WERI-Rb-1 (cell line): ENCODE results near the gene CSK.

ENCODE experiments used
- DNase-seq: peaks from one replicate; pipeline ENCODE4 v3.0.0-alpha.2; 2020
- H3K27ac ChIP-seq: fragments of 250-450 bp; sonication (Bioruptor Pico); 2 replicates; pipeline ENCODE4 v1.5.1; 2020; ENCODE audit warnings: mild to moderate bottlenecking, moderate library complexity
- H3K27me3 ChIP-seq: fragments of 250-450 bp; sonication (Bioruptor Pico); 2 replicates; pipeline ENCODE4 v1.5.1; 2021; ENCODE audit warnings: mild to moderate bottlenecking, low read depth, moderate library complexity; ENCODE audit not compliant: insufficient read depth, severe bottlenecking
- H3K36me3 ChIP-seq: fragments of 250-450 bp; sonication (Bioruptor Pico); 2 replicates; pipeline ENCODE4 v1.5.1; 2020; ENCODE audit warnings: mild to moderate bottlenecking, moderate library complexity
- H3K4me3 ChIP-seq: 2 replicates; pipeline ENCODE4 v1.5.1; 2011; ENCODE audit warnings: low read depth, mild to moderate bottlenecking, control low read depth, low read length
- H3K9me3 ChIP-seq: fragments of 250-450 bp; sonication (Bioruptor Pico); 2 replicates; pipeline ENCODE4 v1.5.1; 2021; ENCODE audit warnings: mild to moderate bottlenecking, moderate library complexity; ENCODE audit not compliant: severe bottlenecking
- TF ChIP-seq, protein P1 (sequence below): IDR thresholded peaks from 2 replicates; pipeline ENCODE4 v1.5.1; 2011; ENCODE audit warnings: low read depth, mild to moderate bottlenecking, control low read depth, inconsistent platforms, low read length

The CSK gene

GRCh38 chr15:74790080-74790916 lies 8.4 kb downstream of the CSK start:
- Histone ChIP-seq H3K36me3 (peaks cover 27% of the 10 kb centered on the region), H3K4me3 (no peak overlapping the region), H3K27me3 (no peaks in the 10 kb centered on the region), H3K9me3 (no peaks in the 10 kb centered on the region), H3K27ac (no peak overlapping the region)
- TF ChIP-seq, protein P1, sequence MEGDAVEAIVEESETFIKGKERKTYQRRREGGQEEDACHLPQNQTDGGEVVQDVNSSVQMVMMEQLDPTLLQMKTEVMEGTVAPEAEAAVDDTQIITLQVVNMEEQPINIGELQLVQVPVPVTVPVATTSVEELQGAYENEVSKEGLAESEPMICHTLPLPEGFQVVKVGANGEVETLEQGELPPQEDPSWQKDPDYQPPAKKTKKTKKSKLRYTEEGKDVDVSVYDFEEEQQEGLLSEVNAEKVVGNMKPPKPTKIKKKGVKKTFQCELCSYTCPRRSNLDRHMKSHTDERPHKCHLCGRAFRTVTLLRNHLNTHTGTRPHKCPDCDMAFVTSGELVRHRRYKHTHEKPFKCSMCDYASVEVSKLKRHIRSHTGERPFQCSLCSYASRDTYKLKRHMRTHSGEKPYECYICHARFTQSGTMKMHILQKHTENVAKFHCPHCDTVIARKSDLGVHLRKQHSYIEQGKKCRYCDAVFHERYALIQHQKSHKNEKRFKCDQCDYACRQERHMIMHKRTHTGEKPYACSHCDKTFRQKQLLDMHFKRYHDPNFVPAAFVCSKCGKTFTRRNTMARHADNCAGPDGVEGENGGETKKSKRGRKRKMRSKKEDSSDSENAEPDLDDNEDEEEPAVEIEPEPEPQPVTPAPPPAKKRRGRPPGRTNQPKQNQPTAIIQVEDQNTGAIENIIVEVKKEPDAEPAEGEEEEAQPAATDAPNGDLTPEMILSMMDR = no peak
- DNase-seq = no peak

DNA sequence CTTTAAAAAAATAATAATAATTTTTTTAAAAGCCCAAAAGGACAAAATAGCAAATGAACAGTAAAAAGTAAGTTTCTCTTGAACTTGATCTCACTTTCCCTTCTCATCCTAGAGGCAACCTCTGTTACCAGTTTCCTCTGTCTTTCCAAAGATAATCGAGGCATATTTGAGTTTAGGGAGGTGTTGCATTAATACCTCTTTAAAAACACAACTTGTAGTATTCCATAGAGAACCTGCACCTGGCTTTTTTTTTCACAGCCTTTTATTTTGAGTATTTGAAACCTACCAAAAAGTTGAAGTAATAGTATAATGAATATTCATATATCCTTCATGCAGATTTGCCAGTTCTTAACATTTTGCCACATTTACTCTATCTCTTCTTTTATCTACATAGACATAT lies 9.1 kb downstream of the CSK start:
- Histone ChIP-seq H3K36me3 (peaks cover 26% of the 10 kb centered on the region), H3K27me3 (no peaks in the 10 kb centered on the region), H3K27ac (no peak overlapping the region), H3K4me3 (no peak overlapping the region), H3K9me3 (no peaks in the 10 kb centered on the region)
- TF ChIP-seq, protein P1 = no peak
- no peak for DNase-seq

DNA sequence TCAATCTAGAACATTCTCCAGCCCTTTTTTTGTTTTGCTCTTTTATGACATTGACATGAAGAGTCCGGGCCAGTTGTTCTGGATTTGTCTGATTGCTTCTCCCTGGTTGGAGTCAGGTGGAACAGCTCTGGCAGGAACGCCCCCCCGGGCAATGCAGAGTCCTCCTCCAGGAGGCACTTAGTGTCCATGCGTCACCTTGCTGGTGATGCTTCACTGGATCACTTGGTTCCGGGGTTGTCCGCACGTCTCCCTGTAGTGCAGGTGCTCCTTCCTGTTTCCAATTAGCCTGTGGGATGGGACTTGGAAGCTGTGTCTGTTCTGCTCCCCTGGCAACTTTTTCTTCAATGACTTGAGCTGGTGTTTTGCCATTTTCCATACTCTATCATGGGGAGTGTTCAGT lies 9.8 kb downstream of the CSK start:
- TF ChIP-seq, protein P1 = no peak
- Histone ChIP-seq H3K9me3 (no peaks in the 10 kb centered on the region), H3K27ac (no peak overlapping the region)

DNA sequence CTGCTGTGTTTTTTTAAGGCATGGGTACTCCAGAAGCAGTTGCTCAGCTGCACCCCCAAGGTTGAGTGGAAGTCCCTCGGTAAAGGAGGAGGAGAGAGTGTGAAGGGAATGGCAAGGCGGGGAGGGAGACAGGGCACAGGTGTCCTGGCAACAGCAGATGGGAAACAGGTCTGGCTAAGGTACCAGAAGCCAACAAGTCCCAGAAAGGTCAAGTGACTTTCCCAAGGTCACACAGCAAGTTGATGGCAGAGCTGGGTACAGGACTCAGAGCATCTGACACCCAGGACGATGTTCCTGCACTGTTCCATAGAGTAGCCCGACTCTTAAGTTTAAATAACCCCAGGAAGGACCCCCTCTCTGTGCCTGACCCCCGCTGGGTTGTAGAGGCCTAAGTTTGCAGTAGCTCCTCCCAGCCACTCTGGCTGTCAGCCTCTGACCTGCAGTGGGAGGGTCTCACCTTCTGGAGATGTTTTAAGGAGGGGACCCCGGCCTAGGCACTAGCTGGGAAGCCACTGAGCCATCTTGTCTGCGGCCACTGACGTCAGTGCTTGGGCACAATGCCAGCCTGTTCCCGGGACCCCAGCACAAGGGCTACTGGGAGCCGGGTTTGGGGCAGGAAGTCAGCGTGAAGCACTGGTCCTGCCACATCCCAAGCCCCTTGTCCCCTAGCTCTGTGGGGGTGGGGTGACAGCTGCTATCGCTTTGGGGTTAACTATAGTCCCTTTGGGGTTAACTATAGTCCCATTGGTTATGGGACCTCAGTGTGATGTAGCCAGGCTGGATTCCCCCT lies 10.5 kb downstream of the CSK start:
- peaks cover 15% of the 10 kb centered on the region for H3K36me3 ChIP-seq
- TF ChIP-seq, protein P1 = no peak
- no peak overlapping the region for H3K4me3 ChIP-seq
- no peak overlapping the region for H3K27ac ChIP-seq
- DNase-seq = no peak
- H3K9me3 ChIP-seq = no peaks in the 10 kb centered on the region
- no peaks in the 10 kb centered on the region for H3K27me3 ChIP-seq

More for the DNA sequence above, 9.8 kb downstream of the CSK start:
- H3K4me3 ChIP-seq = no peak overlapping the region
- peaks cover 20% of the 10 kb centered on the region for H3K36me3 ChIP-seq
- DNase-seq = no peak
- no peaks in the 10 kb centered on the region for H3K27me3 ChIP-seq

GRCh38 chr15:74793135-74794028 lies 11.5 kb downstream of the CSK start:
- Histone ChIP-seq H3K36me3 (peaks cover 9% of the 10 kb centered on the region; the same call in 1 of the 2 replicates), H3K27ac (no peak overlapping the region), H3K9me3 (no peaks in the 10 kb centered on the region), H3K27me3 (no peaks in the 10 kb centered on the region), H3K4me3 (no peak overlapping the region)
- DNase-seq = no peak
- TF ChIP-seq, protein P1 = no peak
